Activated T-cell treated with anti-CD3 and anti-CD28 coated beads, Interleukin-2, amount 50 U/mL, for 72 hours (primary cell): Measurements from ENCODE around the gene HOXA6. TPM values are rescaled to one million over a fixed set of nuclear protein-coding genes. Genes with fewer than 3 reads are reported as not detected.

Experiments used
- ATAC-seq, 2 donors: fragments of 150-1000 bp; cut with Tn5 transposase; replicated peaks in 1 of 2; 2 replicates each; pipeline ENCODE4 v1.10.0; 2021; ENCODE audit warnings: moderate library complexity in 2 of 2, mild to moderate bottlenecking in 1 of 2
- DNase-seq, 2 donors: peaks; one replicate each; pipeline ENCODE4 v3.0.0; 2021 to 2022; ENCODE audit warnings: mixed read lengths in 1 of 2
- H3K27ac Mint-ChIP-seq: one replicate; pipeline ENCODE4 v1.8.0; 2022; ENCODE audit warnings: mild to moderate bottlenecking, moderate library complexity, mixed read lengths
- H3K27me3 Mint-ChIP-seq: one replicate; pipeline ENCODE4 v1.8.0; 2022; ENCODE audit warnings: low read depth, mixed read lengths
- H3K36me3 Mint-ChIP-seq, 2 donors: one replicate each; pipeline ENCODE4 v1.8.0; 2022; ENCODE audit warnings: mixed read lengths in 2 of 2, mild to moderate bottlenecking in 1 of 2; ENCODE audit not compliant: insufficient read depth in 2 of 2
- H3K4me1 Mint-ChIP-seq: one replicate; pipeline ENCODE4 v1.8.0; 2022; ENCODE audit warnings: low read depth, mixed read lengths
- H3K4me3 Mint-ChIP-seq, 2 donors: one replicate each; pipeline ENCODE4 v1.8.0; 2022; ENCODE audit warnings: mild to moderate bottlenecking in 2 of 2, mixed read lengths in 2 of 2, moderate library complexity in 2 of 2
- H3K9me3 Mint-ChIP-seq, 2 donors: one replicate each; pipeline ENCODE4 v1.8.0; 2022; ENCODE audit warnings: mixed read lengths in 2 of 2
- total RNA-seq, 2 donors: library from RNA; stranded (reverse); gene quantifications; one replicate each; pipeline ENCODE4 v1.2.3, GENCODE V29; 2022

The HOXA6 gene
- total RNA-seq, 2 donors from 2014 or later = 0.31 TPM; not detected in 1

GRCh38 chr7:27107391-27108381, 39.9 kb downstream of the HOXA6 start:
- Mint-ChIP-seq H3K27ac (no peak overlapping the region), H3K27me3 (peaks cover 31% of the 10 kb centered on the region), H3K9me3 (no peaks in the 10 kb centered on the region), H3K36me3 (peaks cover 0 to 1% of the 10 kb centered on the region in 2 donors), H3K4me3 (no peak overlapping the region), H3K4me1 (peaks cover 7% of the 10 kb centered on the region)
- no peak for ATAC-seq
- DNase-seq = no peak

GRCh38 chr7:27106901-27107240, 40.7 kb downstream of the HOXA6 start:
- Mint-ChIP-seq H3K4me3 (no peak overlapping the region), H3K9me3 (no peaks in the 10 kb centered on the region), H3K4me1 (peaks cover 13% of the 10 kb centered on the region), H3K27me3 (peaks cover 39% of the 10 kb centered on the region), H3K36me3 (peaks cover 0 to 1% of the 10 kb centered on the region in 2 donors), H3K27ac (no peak overlapping the region)
- no peak for DNase-seq
- ATAC-seq = no peak

- ATAC-seq = no peak
Observed at GRCh38 chr7:27106181-27106900, 41.2 kb downstream of the HOXA6 start.

GRCh38 chr7:27105301-27106031, 42.1 kb downstream of the HOXA6 start:
- peaks cover 18% of the 10 kb centered on the region for H3K4me1 Mint-ChIP-seq
- no peak overlapping the region for H3K4me3 Mint-ChIP-seq
- DNase-seq = no peak
- H3K9me3 Mint-ChIP-seq = no peaks in the 10 kb centered on the region
- H3K27me3 Mint-ChIP-seq = peaks cover 53% of the 10 kb centered on the region
- peaks cover 0 to 1% of the 10 kb centered on the region in 2 donors for H3K36me3 Mint-ChIP-seq
- no peak for ATAC-seq
- no peak overlapping the region for H3K27ac Mint-ChIP-seq

More at GRCh38 chr7:27106181-27106900, 41.2 kb downstream of the HOXA6 start:
- H3K4me3 Mint-ChIP-seq = no peak overlapping the region
- H3K4me1 Mint-ChIP-seq = peaks cover 18% of the 10 kb centered on the region
- no peak for DNase-seq
- H3K27me3 Mint-ChIP-seq = peaks cover 45% of the 10 kb centered on the region
- H3K9me3 Mint-ChIP-seq = no peaks in the 10 kb centered on the region
- peaks cover 0 to 1% of the 10 kb centered on the region in 2 donors for H3K36me3 Mint-ChIP-seq
- no peak overlapping the region for H3K27ac Mint-ChIP-seq

GRCh38 chr7:27104341-27105058, 43.1 kb downstream of the HOXA6 start:
- Mint-ChIP-seq H3K36me3 (peaks cover 0 to 1% of the 10 kb centered on the region in 2 donors), H3K27ac (no peak overlapping the region), H3K4me1 (peaks cover 25% of the 10 kb centered on the region), H3K4me3 (no peak overlapping the region), H3K27me3 (peaks cover 63% of the 10 kb centered on the region), H3K9me3 (no peaks in the 10 kb centered on the region)
- no peak for ATAC-seq
- no peak for DNase-seq

- ATAC-seq = no peak
- Mint-ChIP-seq H3K36me3 (peaks cover 1 to 2% of the 10 kb centered on the region in 2 donors), H3K27ac (no peak overlapping the region), H3K27me3 (peaks cover 72% of the 10 kb centered on the region), H3K4me3 (peak overlapping the region in 1 of 2 donors; percentile 1), H3K4me1 (peaks cover 34% of the 10 kb centered on the region), H3K9me3 (no peaks in the 10 kb centered on the region)
- no peak for DNase-seq
Observed at GRCh38 chr7:27103489-27104226, 43.9 kb downstream of the HOXA6 start.

- peaks cover 77% of the 10 kb centered on the region for H3K27me3 Mint-ChIP-seq
- peak within 1 kb of the TSS; percentile 48 to 72 for H3K4me3 Mint-ChIP-seq
- ATAC-seq = peak in 1 of 2 donors; percentile 25
- H3K36me3 Mint-ChIP-seq = peaks cover 1 to 2% of the 10 kb centered on the region in 2 donors
- H3K9me3 Mint-ChIP-seq = no peaks in the 10 kb centered on the region
- peaks cover 36% of the 10 kb centered on the region for H3K4me1 Mint-ChIP-seq
- no peak within 1 kb of the TSS for H3K27ac Mint-ChIP-seq
- no peak for DNase-seq
Observed at GRCh38 chr7:27102581-27103442, 44.8 kb downstream of the HOXA6 start, which contains the start of gene HOXA2. TSS of gene HOXA2 (minus strand) at chr7:27102683. CDS start at chr7:27102500, 183 bp downstream.

- DNase-seq (no peak), ATAC-seq (no peak)
- H3K9me3 Mint-ChIP-seq = no peaks in the 10 kb centered on the region
- no peak overlapping the region for H3K27ac Mint-ChIP-seq
- H3K27me3 Mint-ChIP-seq = peaks cover 84% of the 10 kb centered on the region
- H3K4me3 Mint-ChIP-seq = peak overlapping the region; percentile 48 to 72
- peaks cover 44% of the 10 kb centered on the region for H3K4me1 Mint-ChIP-seq
- peaks cover 1 to 4% of the 10 kb centered on the region in 2 donors for H3K36me3 Mint-ChIP-seq
Observed at GRCh38 chr7:27101957-27102580, 45.5 kb downstream of the HOXA6 start.

GRCh38 chr7:27101171-27101956, 46.2 kb downstream of the HOXA6 start:
- no peak for ATAC-seq
- Mint-ChIP-seq H3K27me3 (peaks cover 86% of the 10 kb centered on the region), H3K4me1 (peaks cover 46% of the 10 kb centered on the region), H3K9me3 (no peaks in the 10 kb centered on the region), H3K36me3 (peaks cover 1 to 4% of the 10 kb centered on the region in 2 donors), H3K4me3 (peak overlapping the region; percentile 44 to 72), H3K27ac (no peak overlapping the region)
- no peak for DNase-seq

- peaks cover 1 to 5% of the 10 kb centered on the region in 2 donors for H3K36me3 Mint-ChIP-seq
- no peak for ATAC-seq
- DNase-seq = no peak
- H3K9me3 Mint-ChIP-seq = no peaks in the 10 kb centered on the region
- peaks cover 46% of the 10 kb centered on the region for H3K4me1 Mint-ChIP-seq
- H3K4me3 Mint-ChIP-seq = no peak overlapping the region
- H3K27ac Mint-ChIP-seq = no peak overlapping the region
- H3K27me3 Mint-ChIP-seq = peaks cover 85% of the 10 kb centered on the region
Observed at GRCh38 chr7:27100694-27101170, 46.8 kb downstream of the HOXA6 start.
